Keratinocyte (primary cell): ENCODE measurements around the gene COL16A1. TPM values are rescaled to one million over a fixed set of nuclear protein-coding genes. Genes with fewer than 3 reads are reported as not detected.

Experiments
- DNase-seq: peaks from one replicate; pipeline ENCODE4 v3.0.0-alpha.2; 2011; ENCODE audit warnings: low read depth, missing footprints, low spot score
- FAIRE-seq: peaks from 2 replicates; lab custom pipeline; 2011; peaks lifted over from hg19 to GRCh38; lab: Jason Lieb, UNC
- H2AFZ ChIP-seq: 2 replicates; pipeline ENCODE4 v1.6.0; 2012; ENCODE audit warnings: low read length, control low read depth, inconsistent platforms; ENCODE audit not compliant: control insufficient read depth
- H3K27ac ChIP-seq: 2 replicates; pipeline ENCODE4 v1.5.1; 2011; ENCODE audit warnings: low read length; ENCODE audit not compliant: control insufficient read depth, insufficient read depth
- H3K27me3 ChIP-seq: 3 replicates; pipeline ENCODE4 v1.6.0; 2011; ENCODE audit warnings: low read length; ENCODE audit not compliant: control insufficient read depth, insufficient read depth; ENCODE audit errors: extremely low read depth
- H3K36me3 ChIP-seq, 2 experiments: 2 replicates in 1 of 2; 3 replicates in 1 of 2; pipeline ENCODE4 v1.5.1; 2011; ENCODE audit warnings: low read length in 2 of 2, mild to moderate bottlenecking in 1 of 2; ENCODE audit not compliant: control insufficient read depth in 2 of 2, insufficient read depth in 2 of 2; ENCODE audit errors: extremely low read depth in 1 of 2
- H3K4me1 ChIP-seq: 3 replicates; pipeline ENCODE4 v1.5.1; 2011; ENCODE audit warnings: low read length; ENCODE audit not compliant: control insufficient read depth, insufficient read depth; ENCODE audit errors: extremely low read depth
- H3K4me2 ChIP-seq: 3 replicates; pipeline ENCODE4 v1.6.0; 2011; ENCODE audit warnings: low read depth, low read length; ENCODE audit not compliant: control insufficient read depth, insufficient read depth; ENCODE audit errors: extremely low read depth
- H3K4me3 ChIP-seq, 3 experiments: fragments of 200-600 bp in 1 of 3; sonication (generic) in 1 of 3; 2 replicates in 2 of 3; 3 replicates in 1 of 3; pipeline ENCODE4 v1.5.1; 2011 to 2016; ENCODE audit warnings: low read length in 3 of 3, mild to moderate bottlenecking in 3 of 3, control low read depth in 2 of 3, inconsistent platforms in 1 of 3, low read depth in 1 of 3, mixed read lengths in 1 of 3, mixed run types in 1 of 3, moderate library complexity in 1 of 3; ENCODE audit not compliant: control insufficient read depth in 2 of 3, insufficient read depth in 2 of 3; ENCODE audit errors: extremely low read depth in 1 of 3
- H3K79me2 ChIP-seq: 2 replicates; pipeline ENCODE4 v1.6.0; 2012; ENCODE audit warnings: low read length; ENCODE audit not compliant: control insufficient read depth, insufficient read depth
- H3K9ac ChIP-seq: 3 replicates; pipeline ENCODE4 v1.6.0; 2011; ENCODE audit warnings: low read length; ENCODE audit not compliant: control insufficient read depth, insufficient read depth; ENCODE audit errors: extremely low read depth
- H3K9me1 ChIP-seq: 3 replicates; pipeline ENCODE4 v1.6.0; 2011; ENCODE audit warnings: low read length; ENCODE audit not compliant: control insufficient read depth, insufficient read depth; ENCODE audit errors: extremely low read depth
- H3K9me3 ChIP-seq: 2 replicates; pipeline ENCODE4 v1.5.1; 2012; ENCODE audit warnings: low read depth, low read length; ENCODE audit not compliant: control insufficient read depth
- H4K20me1 ChIP-seq: 3 replicates; pipeline ENCODE4 v1.6.0; 2011; ENCODE audit warnings: low read length; ENCODE audit not compliant: control insufficient read depth, insufficient read depth; ENCODE audit errors: extremely low read depth
- EZH2 ChIP-seq: IDR thresholded peaks from one replicate; pipeline ENCODE4 v1.6.1; 2012; ENCODE audit warnings: inconsistent platforms, mild to moderate bottlenecking, low read length, moderate library complexity
- dilution Hi-C: fragments of 300-500 bp; cut with MboI; formaldehyde crosslinking; loops from one replicate; pipeline ENCODE4 v1.7.0; 2020; ENCODE audit warnings: low sequenced_read_pairs; ENCODE audit not compliant: extremely low pct_ligation_motif_present
- polyA plus RNA-seq, 5 experiments: library from polyadenylated mRNA; depleted of rRNA in 3 of 5; stranded (reverse) in 3 of 5; stranded (forward) in 1 of 5; unstranded in 1 of 5; fragments of >200 nt; gene quantifications; 1 replicate in 1 of 5; 2 replicates in 3 of 5; 3 replicates in 1 of 5; pipeline versions ENCODE4 v1.2.1 to v1.2.3, GENCODE V29; 2011 to 2012; ENCODE audit warnings: missing spikeins in 2 of 5, low read depth in 1 of 5, low replicate concordance in 1 of 5
- TF ChIP-seq, protein P1 (sequence below), 3 experiments: IDR thresholded peaks in 1 of 3; conservative IDR thresholded peaks in 1 of 3; optimal IDR thresholded peaks in 1 of 3; 2 replicates in 2 of 3; 3 replicates in 1 of 3; pipeline versions ENCODE3 to v1.5.1; 2011; ENCODE audit warnings: low read length in 3 of 3, mild to moderate bottlenecking in 3 of 3, moderate library complexity in 2 of 3, control low read depth in 1 of 3, inconsistent platforms in 1 of 3; ENCODE audit not compliant: insufficient read depth in 2 of 3; ENCODE audit errors: extremely low read depth in 1 of 3

Gene COL16A1
- polyA plus RNA-seq, 1 donor (not counting 4 experiments of a cell fraction or from before 2014, with no cell fraction given): 43.4 TPM

DNA sequence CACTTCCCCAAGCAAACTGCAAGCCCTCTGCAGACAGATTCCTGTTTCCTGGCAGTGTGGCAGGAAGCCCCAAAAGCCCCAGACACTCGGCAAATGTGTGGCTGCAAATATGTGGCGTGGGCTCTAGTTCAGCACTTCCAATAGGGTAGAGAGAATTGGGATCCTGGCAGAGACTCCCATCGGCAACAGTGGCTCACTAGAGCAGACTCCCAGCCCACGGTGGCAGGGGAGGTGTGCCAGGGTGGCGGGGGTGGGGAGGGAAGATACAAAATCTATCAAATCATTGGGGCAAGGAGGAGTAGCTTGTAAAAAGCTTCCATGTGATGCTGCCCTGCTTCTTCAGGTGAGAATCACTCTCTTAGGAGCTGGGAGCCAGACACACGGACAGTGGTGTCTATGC is 25.9 kb downstream of the COL16A1 start:
- H3K4me2 ChIP-seq: no peak overlapping the region
- TF ChIP-seq, protein P1, sequence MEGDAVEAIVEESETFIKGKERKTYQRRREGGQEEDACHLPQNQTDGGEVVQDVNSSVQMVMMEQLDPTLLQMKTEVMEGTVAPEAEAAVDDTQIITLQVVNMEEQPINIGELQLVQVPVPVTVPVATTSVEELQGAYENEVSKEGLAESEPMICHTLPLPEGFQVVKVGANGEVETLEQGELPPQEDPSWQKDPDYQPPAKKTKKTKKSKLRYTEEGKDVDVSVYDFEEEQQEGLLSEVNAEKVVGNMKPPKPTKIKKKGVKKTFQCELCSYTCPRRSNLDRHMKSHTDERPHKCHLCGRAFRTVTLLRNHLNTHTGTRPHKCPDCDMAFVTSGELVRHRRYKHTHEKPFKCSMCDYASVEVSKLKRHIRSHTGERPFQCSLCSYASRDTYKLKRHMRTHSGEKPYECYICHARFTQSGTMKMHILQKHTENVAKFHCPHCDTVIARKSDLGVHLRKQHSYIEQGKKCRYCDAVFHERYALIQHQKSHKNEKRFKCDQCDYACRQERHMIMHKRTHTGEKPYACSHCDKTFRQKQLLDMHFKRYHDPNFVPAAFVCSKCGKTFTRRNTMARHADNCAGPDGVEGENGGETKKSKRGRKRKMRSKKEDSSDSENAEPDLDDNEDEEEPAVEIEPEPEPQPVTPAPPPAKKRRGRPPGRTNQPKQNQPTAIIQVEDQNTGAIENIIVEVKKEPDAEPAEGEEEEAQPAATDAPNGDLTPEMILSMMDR (optimal IDR thresholded peaks at IDR 0.05 in 1 of 3, IDR thresholded peaks at IDR 0.05 in 1 of 3, conservative IDR thresholded peaks at IDR 0.05 in 1 of 3; ENCODE audit: extremely low read depth in 1 of 3, insufficient read depth in 2 of 3, low read length in 3 of 3): no peak
- no peak for TF ChIP-seq EZH2
- DNase-seq: no peak
- H3K36me3 ChIP-seq: peaks cover 33 to 62% of the 10 kb centered on the region in 2 experiments
- dilution Hi-C loops: no loop called here
- H3K9ac ChIP-seq: no peak overlapping the region
- no peak for FAIRE-seq
- H4K20me1 ChIP-seq: no peaks in the 10 kb centered on the region
- no peaks in the 10 kb centered on the region for H3K27me3 ChIP-seq
- H3K4me1 ChIP-seq: no peaks in the 10 kb centered on the region
- H2AFZ ChIP-seq: no peak overlapping the region
- no peak overlapping the region for H3K27ac ChIP-seq
- no peaks in the 10 kb centered on the region for H3K9me3 ChIP-seq
- H3K9me1 ChIP-seq: no peaks in the 10 kb centered on the region
- H3K4me3 ChIP-seq: no peak overlapping the region
- H3K79me2 ChIP-seq: no peaks in the 10 kb centered on the region

DNA sequence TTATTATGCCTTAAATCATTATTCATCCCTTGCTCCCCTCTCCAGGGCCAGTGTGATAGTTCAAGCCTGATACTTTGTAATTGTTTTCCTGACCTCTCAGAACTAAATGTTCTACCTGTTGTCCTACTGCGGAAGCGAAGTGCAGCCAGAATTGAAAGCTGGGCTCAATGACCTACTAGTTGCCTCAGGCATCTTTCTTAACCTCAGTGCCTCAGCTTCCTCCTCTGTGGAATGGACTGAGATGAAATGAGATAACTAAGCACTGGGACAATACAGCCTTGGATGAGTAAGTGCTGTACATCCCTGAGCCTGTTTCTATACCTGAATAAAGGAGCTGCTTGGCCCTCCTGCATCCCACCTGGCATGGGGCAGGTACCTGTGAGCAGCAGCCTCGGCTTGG is 26.4 kb downstream of the COL16A1 start:
- Histone ChIP-seq H3K9ac (no peak overlapping the region), H3K4me3 (no peak overlapping the region), H3K36me3 (peaks cover 32 to 57% of the 10 kb centered on the region in 2 experiments), H4K20me1 (no peaks in the 10 kb centered on the region), H3K9me1 (no peaks in the 10 kb centered on the region), H3K27ac (no peak overlapping the region), H3K27me3 (no peaks in the 10 kb centered on the region), H3K9me3 (no peaks in the 10 kb centered on the region), H3K4me1 (no peaks in the 10 kb centered on the region), H3K4me2 (no peak overlapping the region), H2AFZ (no peak overlapping the region), H3K79me2 (no peaks in the 10 kb centered on the region)
- DNase-seq: no peak
- dilution Hi-C loops: no loop called here
- TF ChIP-seq EZH2: no peak
- TF ChIP-seq, protein P1 (optimal IDR thresholded peaks at IDR 0.05 in 1 of 3, IDR thresholded peaks at IDR 0.05 in 1 of 3, conservative IDR thresholded peaks at IDR 0.05 in 1 of 3; ENCODE audit: extremely low read depth in 1 of 3, insufficient read depth in 2 of 3, low read length in 3 of 3): no peak
- no peak for FAIRE-seq
